Ascending aorta (tissue), 2 donors: ENCODE results near the gene SSC4D. TPM values are rescaled to one million over a fixed set of nuclear protein-coding genes. Genes with fewer than 3 reads are reported as not detected.
"Not testable (repeated sequence)": the region's sequence is repeated elsewhere in the genome, so short reads cannot be mapped to it uniquely, and the experiment has no call there.

Experiments used
- DNase-seq, 2 donors: peaks; one replicate each; pipeline ENCODE4 v3.0.0-alpha.2; 2019; ENCODE audit warnings: low spot score in 2 of 2
- H3K27ac ChIP-seq, 2 donors: fragments of 200-600 bp; sonication (generic); one replicate each; pipeline ENCODE4 v1.5.1; 2016 to 2017; ENCODE audit warnings: mild to moderate bottlenecking in 1 of 2
- H3K27me3 ChIP-seq: fragments of 200-600 bp; sonication (generic); one replicate; pipeline ENCODE4 v1.5.1; 2017
- H3K36me3 ChIP-seq, 2 donors: fragments of 200-600 bp; sonication (generic); one replicate each; pipeline ENCODE4 v1.5.1; 2016
- H3K4me1 ChIP-seq, 2 donors: fragments of 200-600 bp; sonication (generic); one replicate each; pipeline ENCODE4 v1.5.1; 2016 to 2017; ENCODE audit warnings: mild to moderate bottlenecking in 1 of 2
- H3K4me3 ChIP-seq, 2 donors: fragments of 200-600 bp; sonication (generic); one replicate each; pipeline ENCODE4 v1.5.1; 2016 to 2017; ENCODE audit warnings: mild to moderate bottlenecking in 1 of 2
- H3K9me3 ChIP-seq, 2 donors: fragments of 200-600 bp; sonication (generic); one replicate each; pipeline ENCODE4 v1.5.1; 2016
- CTCF ChIP-seq, 3 experiments: fragments of 200-600 bp in 2 of 3; fragments of 450-650 bp in 1 of 3; sonication (generic) in 2 of 3; IDR thresholded peaks; one replicate each; pipeline ENCODE4 v1.5.1; 2016 to 2019; ENCODE audit warnings: antibody characterized with exemption in 3 of 3, mild to moderate bottlenecking in 1 of 3, moderate library complexity in 1 of 3
- intact Hi-C: fragments of 100-400 bp; cut with DNase I; formaldehyde crosslinking; loops from one replicate; pipeline ENCODE4 v1.15.1; 2023
- total RNA-seq: library from RNA; depleted of rRNA; stranded (reverse); fragments of >200 nt; gene quantifications from one replicate; pipeline ENCODE4 v1.1.0, GENCODE V29; 2016

The SSC4D gene
- total RNA-seq, 1 donor from 2014 or later: not detected

GRCh38 chr7:76368190-76368589 lies 41.3 kb downstream of the SSC4D start:
- no peak for TF ChIP-seq CTCF (IDR thresholded peaks at IDR 0.05)
- Histone ChIP-seq H3K27ac (no peak overlapping the region), H3K27me3 (no peaks in the 10 kb centered on the region), H3K4me1 (peaks cover 2 to 17% of the 10 kb centered on the region in 2 donors), H3K4me3 (no peak overlapping the region), H3K9me3 (no peaks in the 10 kb centered on the region), H3K36me3 (no peaks in the 10 kb centered on the region)
- intact Hi-C loops: no loop called here
- no peak for DNase-seq

DNA sequence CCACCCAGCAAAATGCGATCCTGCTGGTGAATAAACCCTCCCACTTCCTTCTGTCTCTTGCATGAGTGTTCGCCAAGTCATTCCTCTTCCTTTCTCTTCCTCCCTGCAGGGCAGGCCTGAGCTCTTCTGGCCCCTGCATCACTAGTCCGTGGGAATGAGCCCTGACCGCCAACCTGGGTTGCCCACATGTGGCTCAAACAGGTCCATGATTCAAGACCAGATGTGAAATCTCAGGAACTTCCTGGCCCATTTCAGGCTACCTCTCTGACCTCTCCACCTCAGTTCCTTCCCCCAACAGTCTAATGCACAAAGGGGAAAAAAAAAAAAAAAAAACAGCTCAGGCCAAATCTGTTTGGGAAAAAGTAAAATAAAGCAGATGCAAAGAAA lies 45.3 kb downstream of the SSC4D start:
- H3K27me3 ChIP-seq: no peaks in the 10 kb centered on the region
- H3K36me3 ChIP-seq: no peaks in the 10 kb centered on the region
- no peak for DNase-seq
- peaks cover 2 to 20% of the 10 kb centered on the region in 2 donors for H3K4me1 ChIP-seq
- H3K9me3 ChIP-seq: no peaks in the 10 kb centered on the region
- no peak for TF ChIP-seq CTCF (IDR thresholded peaks at IDR 0.05)
- intact Hi-C loops: no loop called here
- no peak overlapping the region for H3K4me3 ChIP-seq
- peak overlapping the region; percentile 66 to 77 for H3K27ac ChIP-seq

DNA sequence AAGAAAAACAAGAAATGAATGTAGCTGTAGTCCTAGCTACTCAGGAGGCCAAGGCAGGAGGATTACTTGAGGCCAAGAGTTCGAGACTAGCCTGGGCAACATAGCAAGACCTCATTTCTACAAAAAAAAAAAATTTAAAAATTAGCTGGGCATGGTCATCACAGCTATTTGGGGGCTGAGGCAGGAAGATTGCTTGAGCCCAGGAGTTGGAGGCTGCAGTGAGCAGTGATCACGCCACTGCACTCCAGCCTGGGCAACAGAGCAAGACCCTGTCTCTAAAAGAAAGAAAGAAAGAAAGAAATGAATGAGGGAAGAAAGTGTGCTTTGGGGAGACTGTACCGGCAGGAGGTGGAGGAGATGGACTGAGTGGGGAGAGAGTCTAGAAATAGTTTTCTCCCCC lies 45.7 kb downstream of the SSC4D start:
- intact Hi-C loops, H3K4me3 ChIP-seq, DNase-seq, H3K27me3 ChIP-seq, H3K36me3 ChIP-seq, H3K9me3 ChIP-seq: not testable (repeated sequence)
- Histone ChIP-seq H3K27ac (peak overlapping the region; percentile 66 to 77), H3K4me1 (peaks cover 2 to 20% of the 10 kb centered on the region in 2 donors)

- intact Hi-C loops: loop anchor here (1.0 to 2.0 kb wide), 3 partner anchors 33 to 69 kb away; no protein-coding TSS in a partner anchor
- H3K27me3 ChIP-seq: no peaks in the 10 kb centered on the region
- H3K27ac ChIP-seq: peak overlapping the region; percentile 98 to 99
- peaks cover 5 to 32% of the 10 kb centered on the region in 2 donors for H3K4me1 ChIP-seq
- H3K9me3 ChIP-seq: no peaks in the 10 kb centered on the region
- peak overlapping the region in 1 of 2 donors; percentile 95 for H3K4me3 ChIP-seq
- no peak for TF ChIP-seq CTCF (IDR thresholded peaks at IDR 0.05)
- H3K36me3 ChIP-seq: no peaks in the 10 kb centered on the region
- no peak for DNase-seq
These were observed 49.4 kb downstream of the SSC4D start for GRCh38 chr7:76359978-76360638.

DNA sequence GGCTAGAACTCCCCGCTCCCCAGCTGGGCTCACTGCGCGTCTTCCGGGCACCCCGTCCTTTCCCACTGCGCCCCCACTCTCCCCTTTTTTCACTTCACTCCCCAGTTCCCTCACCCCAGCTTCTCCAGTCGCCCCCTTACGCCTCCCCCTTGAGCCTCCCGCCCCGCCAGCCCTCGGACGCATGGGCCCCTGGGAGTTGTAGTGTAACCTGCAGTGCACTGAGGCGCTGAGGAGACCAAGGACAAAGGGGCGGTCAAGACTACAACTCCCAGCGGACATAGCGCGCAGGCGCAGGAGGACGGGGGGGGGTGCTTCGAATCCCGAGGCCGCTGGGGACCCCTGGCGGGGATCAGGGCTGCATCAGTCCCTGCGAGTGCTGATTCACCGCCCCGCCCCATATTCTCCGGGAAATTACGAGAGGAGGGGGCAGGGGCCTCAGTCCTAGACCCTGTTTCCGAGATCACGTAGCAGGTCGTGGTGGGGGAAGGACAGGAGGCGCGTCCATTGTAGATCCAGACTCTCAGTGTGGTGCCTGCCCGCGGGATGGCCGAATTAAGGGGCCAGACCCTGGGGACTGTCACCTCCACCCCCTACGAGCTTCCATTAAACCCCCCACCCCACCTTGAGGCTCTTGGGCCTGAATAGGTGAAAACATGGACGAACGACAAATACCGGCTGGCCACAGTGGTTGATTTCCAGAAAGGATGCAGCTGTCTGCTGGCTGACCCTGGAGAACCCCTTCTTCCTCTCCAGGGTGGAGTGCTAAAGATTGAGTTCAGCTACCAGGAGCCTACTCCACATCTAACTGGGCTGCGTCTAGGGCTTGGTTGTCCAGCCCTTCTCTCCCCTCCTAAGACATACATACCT lies 50.2 kb downstream of the SSC4D start:
- Histone ChIP-seq H3K36me3 (no peaks in the 10 kb centered on the region), H3K27ac (peak overlapping the region; percentile 98 to 99), H3K4me1 (peaks cover 4 to 28% of the 10 kb centered on the region in 2 donors), H3K27me3 (no peaks in the 10 kb centered on the region), H3K4me3 (peak overlapping the region; percentile 81 to 95), H3K9me3 (no peaks in the 10 kb centered on the region)
- intact Hi-C loops: loop anchor here (1.0 to 2.0 kb wide), 3 partner anchors 34 to 69 kb away; no protein-coding TSS in a partner anchor
- TF ChIP-seq CTCF (IDR thresholded peaks at IDR 0.05): peak; percentile 64 to 78 (median 72)
- peak; percentile 93 to 98 for DNase-seq
